ENCODE measurements around the gene INVS.

The INVS gene

DNA sequence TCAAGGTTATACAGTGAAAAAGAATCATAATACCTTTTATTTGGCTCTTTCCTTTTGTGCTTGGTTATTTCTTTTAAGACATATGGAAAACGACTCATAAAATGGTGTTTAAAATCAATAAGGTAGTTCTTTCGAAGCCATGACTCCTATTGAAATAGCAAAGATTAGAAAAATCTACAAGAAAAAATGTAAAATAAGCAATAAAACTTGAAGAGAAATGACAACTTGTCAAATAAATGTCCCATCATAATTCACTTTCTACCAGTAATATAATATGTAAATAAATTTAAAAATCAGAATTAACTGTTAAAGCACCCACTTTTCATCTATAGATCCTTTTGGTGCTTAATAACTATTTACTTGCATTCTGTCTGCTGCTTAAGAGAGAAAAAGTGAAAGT, 241.2 kb downstream of the INVS start:
- no peak for DNase-seq

DNA sequence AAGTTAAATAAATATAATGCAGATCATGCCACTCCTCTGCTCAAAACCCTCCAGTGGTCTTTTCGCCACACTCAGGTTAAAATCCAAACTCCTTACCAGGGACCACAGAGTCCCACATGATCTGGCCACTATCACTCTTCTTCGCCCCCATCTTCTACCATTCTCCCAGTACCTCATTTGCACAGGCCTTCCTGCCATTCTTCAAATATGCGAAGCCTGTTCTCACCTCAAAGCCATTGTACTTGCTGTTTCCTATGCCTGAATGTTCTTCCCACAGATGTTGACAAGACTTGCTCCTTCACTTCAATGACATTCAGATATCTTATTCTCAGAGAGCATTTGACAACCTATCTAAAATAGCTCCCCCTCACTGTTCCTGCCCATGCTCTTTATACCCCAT, 242.8 kb downstream of the INVS start:
- no peak for DNase-seq

DNA sequence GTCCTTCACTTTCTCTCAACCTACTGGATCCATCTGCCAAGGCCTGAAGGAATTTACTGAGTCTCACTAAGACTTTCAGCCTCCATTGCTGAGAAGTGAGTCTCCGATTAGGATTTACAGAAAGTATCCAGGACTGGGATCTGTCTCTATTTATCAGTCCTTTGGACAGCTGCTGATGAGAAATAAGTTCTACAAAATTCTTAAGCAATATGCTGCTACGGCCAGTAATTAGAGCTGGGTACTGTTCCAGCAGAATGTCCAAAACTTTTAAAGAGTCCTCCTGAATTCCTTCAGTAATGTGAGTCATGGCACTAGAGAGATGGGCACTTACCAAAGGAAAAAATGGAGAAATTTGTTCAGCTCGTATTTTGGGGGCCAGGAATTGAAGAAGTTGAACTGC, 247.8 kb downstream of the INVS start:
- no peak for DNase-seq

DNA sequence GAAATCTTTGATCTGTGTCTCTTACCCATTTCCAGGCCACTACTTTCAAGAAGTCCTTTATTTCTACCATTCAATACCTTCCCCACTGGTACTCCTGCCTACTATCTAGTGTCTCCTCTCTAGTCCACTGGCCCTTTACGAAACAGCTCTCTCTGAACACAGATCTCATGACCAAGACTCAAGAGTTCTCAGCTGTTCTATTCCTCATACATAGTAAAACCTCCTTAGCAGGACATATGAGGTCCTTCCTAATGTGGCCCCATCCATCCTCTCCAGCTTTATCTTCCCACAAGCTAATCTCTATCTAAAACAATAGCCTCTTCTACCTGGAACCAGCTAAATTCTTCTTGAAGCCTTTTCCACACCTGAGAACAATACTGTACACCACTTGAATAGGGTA, 251.1 kb downstream of the INVS start:
- DNase-seq: no peak

Data from GF-D8 (cell line).